ENCODE measurements around the gene IL1RAP. TPM values are rescaled to one million over a fixed set of nuclear protein-coding genes. Genes with fewer than 3 reads are reported as not detected.

IL1RAP gene
- total RNA-seq, 2 experiments from 2014 or later = 2.1 to 5.6 TPM

DNA sequence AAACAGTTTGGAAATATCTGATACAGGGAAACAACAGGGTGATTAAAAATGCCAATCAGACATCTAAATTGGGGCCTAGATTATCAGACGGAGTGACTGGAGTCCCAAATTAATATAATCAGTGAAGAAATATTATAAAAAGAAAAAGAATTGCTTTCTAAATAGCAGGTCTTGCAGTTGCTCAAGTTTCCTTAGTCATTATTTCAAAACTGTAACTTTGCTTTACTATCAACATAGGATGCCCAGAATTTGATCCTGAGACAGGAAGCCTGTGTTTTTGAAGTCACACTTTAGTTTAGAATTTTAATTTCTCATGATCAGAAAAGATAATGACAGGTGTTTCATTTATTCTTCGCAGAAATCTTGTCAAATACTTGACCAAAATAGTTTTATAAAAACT, 105.9 kb downstream of the IL1RAP start:
- no TSS peak for BruUV-seq (replicated peaks)
- POLR2A ChIA-PET = interaction anchor here (0.6 kb wide), 1 partner anchor 525 kb away, joined by 7 read pairs; no protein-coding TSS in a partner anchor
- CTCF ChIA-PET (ENCODE audit: unreplicated experiment) = no interaction called here

GRCh38 chr3:190620886-190621608, 107.2 kb downstream of the IL1RAP start:
- no peaks in the 10 kb centered on the region for H3K9me3 ChIP-seq (ENCODE audit: low read length)
- ChIA-PET CTCF (ENCODE audit: unreplicated experiment) (no interaction called here), POLR2A (no interaction called here)
- no peaks in the 10 kb centered on the region for H3K9me2 ChIP-seq (ENCODE audit: insufficient read depth, low read length)
- H3K79me2 ChIP-seq (ENCODE audit: insufficient read depth, low read depth, low read length) = no peaks in the 10 kb centered on the region
- no peak overlapping the region for H3K4me2 ChIP-seq (ENCODE audit: low read length)
- no peaks in the 10 kb centered on the region for H4K20me1 ChIP-seq (ENCODE audit: insufficient read depth, low read length)
- no peak overlapping the region for H3K4me3 ChIP-seq (ENCODE audit: low read depth, low read length, poor library complexity, severe bottlenecking)
- no peak overlapping the region for H2AFZ ChIP-seq (ENCODE audit: low read length)
- H3K27ac ChIP-seq (ENCODE audit: low read depth, low read length, poor library complexity, severe bottlenecking) = no peak overlapping the region
- TF ChIP-seq EZH2phosphoT487 (IDR thresholded peaks at IDR 0.05; ENCODE audit: borderline replicate concordance, low read depth, low read length) = no peak
- TF ChIP-seq, protein P1, sequence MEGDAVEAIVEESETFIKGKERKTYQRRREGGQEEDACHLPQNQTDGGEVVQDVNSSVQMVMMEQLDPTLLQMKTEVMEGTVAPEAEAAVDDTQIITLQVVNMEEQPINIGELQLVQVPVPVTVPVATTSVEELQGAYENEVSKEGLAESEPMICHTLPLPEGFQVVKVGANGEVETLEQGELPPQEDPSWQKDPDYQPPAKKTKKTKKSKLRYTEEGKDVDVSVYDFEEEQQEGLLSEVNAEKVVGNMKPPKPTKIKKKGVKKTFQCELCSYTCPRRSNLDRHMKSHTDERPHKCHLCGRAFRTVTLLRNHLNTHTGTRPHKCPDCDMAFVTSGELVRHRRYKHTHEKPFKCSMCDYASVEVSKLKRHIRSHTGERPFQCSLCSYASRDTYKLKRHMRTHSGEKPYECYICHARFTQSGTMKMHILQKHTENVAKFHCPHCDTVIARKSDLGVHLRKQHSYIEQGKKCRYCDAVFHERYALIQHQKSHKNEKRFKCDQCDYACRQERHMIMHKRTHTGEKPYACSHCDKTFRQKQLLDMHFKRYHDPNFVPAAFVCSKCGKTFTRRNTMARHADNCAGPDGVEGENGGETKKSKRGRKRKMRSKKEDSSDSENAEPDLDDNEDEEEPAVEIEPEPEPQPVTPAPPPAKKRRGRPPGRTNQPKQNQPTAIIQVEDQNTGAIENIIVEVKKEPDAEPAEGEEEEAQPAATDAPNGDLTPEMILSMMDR (conservative IDR thresholded peaks at IDR 0.05; ENCODE audit: low read length) = no peak
- peaks cover 10% of the 10 kb centered on the region for H3K4me1 ChIP-seq (ENCODE audit: insufficient read depth, low read length, poor library complexity, severe bottlenecking)
- H3K36me3 ChIP-seq (ENCODE audit: insufficient read depth, low read length) = no peaks in the 10 kb centered on the region
- DNase-seq (ENCODE audit: low spot score) = no peak
- intact Hi-C loops (cut with micrococcal nuclease; ENCODE audit: unreplicated experiment) = no loop called here
- no TSS peak for BruUV-seq (replicated peaks)

More for the DNA sequence above, 105.9 kb downstream of the IL1RAP start:
- Histone ChIP-seq H3K4me3 (ENCODE audit: low read depth, low read length, poor library complexity, severe bottlenecking) (no peak overlapping the region), H3K9me3 (ENCODE audit: low read length) (no peaks in the 10 kb centered on the region), H2AFZ (ENCODE audit: low read length) (no peak overlapping the region), H3K79me2 (ENCODE audit: insufficient read depth, low read depth, low read length) (no peaks in the 10 kb centered on the region), H3K9me2 (ENCODE audit: insufficient read depth, low read length) (no peaks in the 10 kb centered on the region), H3K27ac (ENCODE audit: low read depth, low read length, poor library complexity, severe bottlenecking) (no peak overlapping the region), H4K20me1 (ENCODE audit: insufficient read depth, low read length) (no peaks in the 10 kb centered on the region), H3K4me1 (ENCODE audit: insufficient read depth, low read length, poor library complexity, severe bottlenecking) (peaks cover 10% of the 10 kb centered on the region), H3K36me3 (ENCODE audit: insufficient read depth, low read length) (no peaks in the 10 kb centered on the region), H3K4me2 (ENCODE audit: low read length) (no peak overlapping the region)
- TF ChIP-seq EZH2phosphoT487 (IDR thresholded peaks at IDR 0.05; ENCODE audit: borderline replicate concordance, low read depth, low read length) = no peak
- TF ChIP-seq, protein P1 (conservative IDR thresholded peaks at IDR 0.05; ENCODE audit: low read length) = no peak
- intact Hi-C loops (cut with micrococcal nuclease; ENCODE audit: unreplicated experiment) = no loop called here
- DNase-seq (ENCODE audit: low spot score) = no peak

DNA sequence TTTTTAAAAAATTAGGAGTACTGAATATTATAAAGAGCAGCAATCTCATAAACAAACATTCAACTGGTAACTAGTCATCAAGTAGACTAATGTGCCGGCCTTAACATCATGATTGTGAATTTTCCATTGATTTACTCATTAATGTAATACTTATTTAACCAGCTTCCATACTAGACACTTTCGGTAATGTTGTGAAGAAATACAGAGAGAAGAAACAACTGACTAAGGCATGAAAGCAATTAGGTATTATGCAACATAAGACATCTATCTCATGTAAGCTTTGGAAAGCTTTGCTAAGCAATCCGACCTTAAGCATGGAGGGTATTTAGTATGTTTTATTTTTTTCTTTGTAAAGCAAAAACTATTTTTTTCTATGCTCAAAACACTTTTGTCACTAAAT, 108.0 kb downstream of the IL1RAP start:
- no peak overlapping the region for H2AFZ ChIP-seq (ENCODE audit: low read length)
- ChIA-PET CTCF (ENCODE audit: unreplicated experiment) (no interaction called here), POLR2A (interaction anchor here (0.6 kb wide), 1 partner anchor 10 kb away, joined by 3 read pairs; no protein-coding TSS in a partner anchor)
- no peak overlapping the region for H3K4me2 ChIP-seq (ENCODE audit: low read length)
- no peaks in the 10 kb centered on the region for H3K36me3 ChIP-seq (ENCODE audit: insufficient read depth, low read length)
- no peaks in the 10 kb centered on the region for H3K9me2 ChIP-seq (ENCODE audit: insufficient read depth, low read length)
- H3K4me3 ChIP-seq (ENCODE audit: low read depth, low read length, poor library complexity, severe bottlenecking) = no peak overlapping the region
- BruUV-seq (replicated peaks) = no TSS peak
- intact Hi-C loops (cut with micrococcal nuclease; ENCODE audit: unreplicated experiment) = no loop called here
- no peak for TF ChIP-seq EZH2phosphoT487 (IDR thresholded peaks at IDR 0.05; ENCODE audit: borderline replicate concordance, low read depth, low read length)
- TF ChIP-seq, protein P1 (conservative IDR thresholded peaks at IDR 0.05; ENCODE audit: low read length) = no peak
- H3K4me1 ChIP-seq (ENCODE audit: insufficient read depth, low read length, poor library complexity, severe bottlenecking) = peaks cover 10% of the 10 kb centered on the region
- H4K20me1 ChIP-seq (ENCODE audit: insufficient read depth, low read length) = no peaks in the 10 kb centered on the region
- DNase-seq (ENCODE audit: low spot score) = no peak
- no peaks in the 10 kb centered on the region for H3K9me3 ChIP-seq (ENCODE audit: low read length)
- H3K79me2 ChIP-seq (ENCODE audit: insufficient read depth, low read depth, low read length) = no peaks in the 10 kb centered on the region
- no peak overlapping the region for H3K27ac ChIP-seq (ENCODE audit: low read depth, low read length, poor library complexity, severe bottlenecking)
